Astrocyte (in vitro differentiated cells and primary cell): ENCODE measurements around the gene FAF2. TPM values are rescaled to one million over a fixed set of nuclear protein-coding genes. Genes with fewer than 3 reads are reported as not detected.

Source experiments
- DNase-seq: peaks from one replicate; pipeline ENCODE4 v3.0.0-alpha.2; 2010; ENCODE audit warnings: low read depth
- FAIRE-seq: peaks from 2 replicates; lab custom pipeline; 2011; peaks lifted over from hg19 to GRCh38; lab: Jason Lieb, UNC
- H2AFZ ChIP-seq: 2 replicates; pipeline ENCODE4 v1.6.0; 2012; ENCODE audit warnings: low read depth, low read length, inconsistent platforms
- H3K27ac ChIP-seq: 2 replicates; pipeline ENCODE4 v1.5.1; 2011; ENCODE audit warnings: low read depth, low read length, inconsistent platforms
- H3K27me3 ChIP-seq: 2 replicates; pipeline ENCODE4 v1.6.0; 2011; ENCODE audit warnings: low read length, inconsistent platforms; ENCODE audit not compliant: insufficient read depth
- H3K36me3 ChIP-seq: 2 replicates; pipeline ENCODE4 v1.5.1; 2011; ENCODE audit warnings: low read length, inconsistent platforms; ENCODE audit not compliant: insufficient read depth
- H3K4me1 ChIP-seq: 2 replicates; pipeline ENCODE4 v1.5.1; 2011; ENCODE audit warnings: low read length, inconsistent platforms; ENCODE audit not compliant: insufficient read depth
- H3K4me2 ChIP-seq: 2 replicates; pipeline ENCODE4 v1.6.0; 2012; ENCODE audit warnings: low read length, inconsistent platforms
- H3K4me3 ChIP-seq: 2 replicates; pipeline ENCODE4 v1.5.1; 2011; ENCODE audit warnings: low read depth, mild to moderate bottlenecking, low read length, inconsistent platforms; ENCODE audit not compliant: insufficient read depth
- H3K79me2 ChIP-seq: 2 replicates; pipeline ENCODE4 v1.6.0; 2012; ENCODE audit warnings: mild to moderate bottlenecking, low read length, inconsistent platforms; ENCODE audit not compliant: insufficient read depth
- H3K9ac ChIP-seq: 2 replicates; pipeline ENCODE4 v1.6.0; 2012; ENCODE audit warnings: mild to moderate bottlenecking, low read length, inconsistent platforms
- H3K9me3 ChIP-seq: 2 replicates; pipeline ENCODE4 v1.5.1; 2012; ENCODE audit warnings: low read depth, mild to moderate bottlenecking, low read length, inconsistent platforms; ENCODE audit not compliant: insufficient read depth
- H4K20me1 ChIP-seq: 2 replicates; pipeline ENCODE4 v1.6.0; 2012; ENCODE audit warnings: low read length, inconsistent platforms; ENCODE audit not compliant: insufficient read depth
- H3K27ac Mint-ChIP-seq: one replicate; pipeline ENCODE4 v1.8.0; 2021; ENCODE audit warnings: mild to moderate bottlenecking, mixed read lengths; ENCODE audit not compliant: unreplicated experiment
- H3K27me3 Mint-ChIP-seq: one replicate; pipeline ENCODE4 v1.8.0; 2021; ENCODE audit warnings: low read depth, mixed read lengths; ENCODE audit not compliant: unreplicated experiment
- H3K36me3 Mint-ChIP-seq: one replicate; pipeline ENCODE4 v1.8.0; 2021; ENCODE audit warnings: low read depth, mixed read lengths; ENCODE audit not compliant: unreplicated experiment
- H3K4me1 Mint-ChIP-seq: one replicate; pipeline ENCODE4 v1.8.0; 2021; ENCODE audit warnings: low read depth, mixed read lengths; ENCODE audit not compliant: unreplicated experiment
- H3K4me3 Mint-ChIP-seq: one replicate; pipeline ENCODE4 v1.8.0; 2021; ENCODE audit warnings: mild to moderate bottlenecking, moderate library complexity, mixed read lengths; ENCODE audit not compliant: unreplicated experiment
- H3K9me3 Mint-ChIP-seq: one replicate; pipeline ENCODE4 v1.8.0; 2021; ENCODE audit warnings: mild to moderate bottlenecking, mixed read lengths; ENCODE audit not compliant: unreplicated experiment
- EZH2 ChIP-seq: IDR thresholded peaks from 2 replicates; pipeline ENCODE4 v1.6.1; 2012; ENCODE audit warnings: mild to moderate bottlenecking, low read length, inconsistent platforms; ENCODE audit not compliant: insufficient read depth
- total RNA-seq: library from RNA; stranded (reverse); gene quantifications from 2 replicates; pipeline ENCODE4 v1.2.1, GENCODE V29; 2021
- TF ChIP-seq, protein P1 (sequence below): IDR thresholded peaks from 2 replicates; pipeline ENCODE4 v1.5.1; 2011; ENCODE audit warnings: low read depth, mild to moderate bottlenecking, inconsistent platforms, low read length, moderate library complexity; ENCODE audit not compliant: insufficient read depth

Gene FAF2
- total RNA-seq, 1 donor from 2014 or later, result 56.2 TPM

DNA sequence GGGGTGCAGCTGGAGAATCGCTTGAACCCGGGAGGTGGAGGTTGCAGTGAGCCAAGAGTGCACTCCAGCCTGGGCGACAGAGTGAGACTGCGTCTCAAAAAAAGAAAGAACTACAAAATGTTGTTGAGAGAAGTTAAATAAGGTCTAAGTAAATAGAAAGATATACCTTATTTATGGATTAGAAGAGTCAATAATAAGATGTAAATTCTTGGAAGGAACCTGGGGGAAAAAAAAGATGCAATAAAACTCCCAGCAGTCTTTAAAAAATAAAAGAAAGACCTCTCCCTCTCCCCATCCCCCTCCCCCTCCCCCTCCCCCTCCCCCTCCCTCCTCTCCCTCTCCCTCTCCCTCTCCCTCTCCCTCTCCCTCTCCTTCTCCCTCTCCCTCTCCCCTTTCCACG, 15.5 kb upstream of the FAF2 start:
- Histone ChIP-seq H3K4me2 (no peak overlapping the region), H3K4me1 (peaks cover 5% of the 10 kb centered on the region), H2AFZ (no peak overlapping the region), H4K20me1 (no peaks in the 10 kb centered on the region), H3K27ac (no peak overlapping the region), H3K9ac (no peak overlapping the region), H3K27me3 (peaks cover 25% of the 10 kb centered on the region), H3K9me3 (no peaks in the 10 kb centered on the region), H3K4me3 (no peak overlapping the region), H3K36me3 (no peaks in the 10 kb centered on the region), H3K79me2 (no peaks in the 10 kb centered on the region)
- H3K27me3 Mint-ChIP-seq, result no peaks in the 10 kb centered on the region
- FAIRE-seq (no peak), DNase-seq (no peak)
- no peak overlapping the region for H3K27ac Mint-ChIP-seq
- H3K4me1 Mint-ChIP-seq, result peaks cover 7% of the 10 kb centered on the region
- H3K36me3 Mint-ChIP-seq, result no peaks in the 10 kb centered on the region
- H3K4me3 Mint-ChIP-seq, result no peak overlapping the region
- H3K9me3 Mint-ChIP-seq, result no peaks in the 10 kb centered on the region
- no peak for TF ChIP-seq EZH2
- TF ChIP-seq, protein P1, sequence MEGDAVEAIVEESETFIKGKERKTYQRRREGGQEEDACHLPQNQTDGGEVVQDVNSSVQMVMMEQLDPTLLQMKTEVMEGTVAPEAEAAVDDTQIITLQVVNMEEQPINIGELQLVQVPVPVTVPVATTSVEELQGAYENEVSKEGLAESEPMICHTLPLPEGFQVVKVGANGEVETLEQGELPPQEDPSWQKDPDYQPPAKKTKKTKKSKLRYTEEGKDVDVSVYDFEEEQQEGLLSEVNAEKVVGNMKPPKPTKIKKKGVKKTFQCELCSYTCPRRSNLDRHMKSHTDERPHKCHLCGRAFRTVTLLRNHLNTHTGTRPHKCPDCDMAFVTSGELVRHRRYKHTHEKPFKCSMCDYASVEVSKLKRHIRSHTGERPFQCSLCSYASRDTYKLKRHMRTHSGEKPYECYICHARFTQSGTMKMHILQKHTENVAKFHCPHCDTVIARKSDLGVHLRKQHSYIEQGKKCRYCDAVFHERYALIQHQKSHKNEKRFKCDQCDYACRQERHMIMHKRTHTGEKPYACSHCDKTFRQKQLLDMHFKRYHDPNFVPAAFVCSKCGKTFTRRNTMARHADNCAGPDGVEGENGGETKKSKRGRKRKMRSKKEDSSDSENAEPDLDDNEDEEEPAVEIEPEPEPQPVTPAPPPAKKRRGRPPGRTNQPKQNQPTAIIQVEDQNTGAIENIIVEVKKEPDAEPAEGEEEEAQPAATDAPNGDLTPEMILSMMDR, result no peak

DNA sequence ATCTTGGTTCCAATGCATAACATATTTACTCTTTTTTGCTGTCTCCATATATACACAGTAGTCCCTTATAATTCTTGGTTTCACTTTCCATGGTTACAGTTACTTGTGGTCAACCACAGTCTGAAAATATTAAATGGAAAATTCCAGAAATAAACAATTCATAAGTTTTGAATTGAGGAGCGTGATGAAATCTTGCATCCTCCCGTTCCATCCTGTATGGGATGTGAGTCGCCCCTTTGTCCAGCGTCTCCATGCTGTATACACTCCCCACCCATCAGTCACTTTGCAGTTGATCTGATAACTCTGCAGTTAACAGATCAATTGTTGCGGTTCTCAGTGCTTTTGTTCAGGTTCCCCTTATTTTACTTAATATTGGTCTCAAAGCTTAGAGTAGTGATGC, 11.5 kb upstream of the FAF2 start:
- no peaks in the 10 kb centered on the region for H3K79me2 ChIP-seq
- Mint-ChIP-seq H3K4me3 (no peak overlapping the region), H3K4me1 (peaks cover 13% of the 10 kb centered on the region), H3K27me3 (peaks cover 4% of the 10 kb centered on the region), H3K9me3 (no peaks in the 10 kb centered on the region), H3K36me3 (no peaks in the 10 kb centered on the region), H3K27ac (peak overlapping the region; percentile 78)
- FAIRE-seq (no peak), DNase-seq (no peak)
- no peak overlapping the region for H2AFZ ChIP-seq
- no peak overlapping the region for H3K9ac ChIP-seq
- H3K36me3 ChIP-seq, result no peaks in the 10 kb centered on the region
- peaks cover 8% of the 10 kb centered on the region for H3K4me1 ChIP-seq
- no peak overlapping the region for H3K4me3 ChIP-seq
- no peak overlapping the region for H3K27ac ChIP-seq
- H3K27me3 ChIP-seq, result peaks cover 22% of the 10 kb centered on the region
- H4K20me1 ChIP-seq, result no peaks in the 10 kb centered on the region
- H3K9me3 ChIP-seq, result no peaks in the 10 kb centered on the region
- TF ChIP-seq, protein P1, result no peak
- no peak for TF ChIP-seq EZH2
- peak overlapping the region; percentile 47 for H3K4me2 ChIP-seq

DNA sequence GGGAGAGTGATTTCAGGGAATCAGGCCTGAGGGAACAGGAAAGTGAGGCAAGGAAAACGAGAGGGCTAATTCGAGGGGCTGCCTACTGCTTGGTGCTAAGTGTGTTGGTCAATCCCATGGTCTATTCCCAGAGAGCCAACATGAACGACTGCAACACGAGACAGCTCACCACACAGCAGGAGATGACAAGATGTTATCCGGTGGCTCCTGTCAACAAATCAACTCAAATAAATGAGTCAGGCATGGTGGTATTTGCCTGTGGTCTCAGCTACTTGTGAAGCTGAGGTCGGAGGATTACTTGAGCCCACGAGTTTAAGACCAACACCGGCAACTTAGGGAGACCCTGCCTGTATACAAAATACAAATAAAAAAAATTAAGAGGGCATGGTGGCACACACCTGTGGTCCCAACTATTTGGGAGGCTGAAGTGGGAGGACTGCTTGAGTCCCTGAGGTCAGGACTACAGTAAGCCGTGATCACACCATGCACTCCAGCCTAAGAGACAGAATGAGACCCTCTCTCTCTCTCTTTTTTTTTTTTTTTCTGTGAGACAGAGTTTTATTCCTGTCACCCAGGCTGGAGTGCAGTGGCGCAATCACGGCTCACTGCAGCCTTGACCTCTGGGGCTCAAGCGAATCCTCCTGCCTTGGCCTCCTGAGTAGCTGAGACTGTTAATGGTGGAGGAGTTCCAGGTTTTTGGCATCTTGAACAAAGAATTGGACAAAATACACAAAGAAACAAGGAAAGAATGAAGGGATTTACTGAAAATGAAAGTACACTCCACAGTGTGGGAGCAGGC, 9.0 kb upstream of the FAF2 start:
- TF ChIP-seq EZH2, result no peak
- TF ChIP-seq, protein P1, result no peak
- H3K4me1 Mint-ChIP-seq, result peaks cover 13% of the 10 kb centered on the region
- peak overlapping the region; percentile 85 for H3K27ac Mint-ChIP-seq
- no peaks in the 10 kb centered on the region for H3K36me3 Mint-ChIP-seq
- no peak overlapping the region for H3K4me3 ChIP-seq
- no peaks in the 10 kb centered on the region for H3K36me3 ChIP-seq
- H3K9me3 ChIP-seq, result no peaks in the 10 kb centered on the region
- H2AFZ ChIP-seq, result no peak overlapping the region
- H3K4me3 Mint-ChIP-seq, result no peak overlapping the region
- peaks cover 9% of the 10 kb centered on the region for H3K27me3 Mint-ChIP-seq
- DNase-seq (peak; percentile 69), FAIRE-seq (peak; percentile 5)
- H3K79me2 ChIP-seq, result no peaks in the 10 kb centered on the region
- peak overlapping the region; percentile 39 for H3K4me2 ChIP-seq
- peaks cover 8% of the 10 kb centered on the region for H3K4me1 ChIP-seq
- H3K9me3 Mint-ChIP-seq, result no peaks in the 10 kb centered on the region
- H4K20me1 ChIP-seq, result no peaks in the 10 kb centered on the region
- H3K27ac ChIP-seq, result no peak overlapping the region
- H3K9ac ChIP-seq, result no peak overlapping the region
- peaks cover 17% of the 10 kb centered on the region for H3K27me3 ChIP-seq
